ENCODE results near the gene PCED1A. TPM values are rescaled to one million over a fixed set of nuclear protein-coding genes. Genes with fewer than 3 reads are reported as not detected.
A peak's percentile ranks its signal among the peaks of the same experiment; 100 is the strongest.

The PCED1A gene
- polyA plus RNA-seq, 1 donor = 31.9 TPM

DNA sequence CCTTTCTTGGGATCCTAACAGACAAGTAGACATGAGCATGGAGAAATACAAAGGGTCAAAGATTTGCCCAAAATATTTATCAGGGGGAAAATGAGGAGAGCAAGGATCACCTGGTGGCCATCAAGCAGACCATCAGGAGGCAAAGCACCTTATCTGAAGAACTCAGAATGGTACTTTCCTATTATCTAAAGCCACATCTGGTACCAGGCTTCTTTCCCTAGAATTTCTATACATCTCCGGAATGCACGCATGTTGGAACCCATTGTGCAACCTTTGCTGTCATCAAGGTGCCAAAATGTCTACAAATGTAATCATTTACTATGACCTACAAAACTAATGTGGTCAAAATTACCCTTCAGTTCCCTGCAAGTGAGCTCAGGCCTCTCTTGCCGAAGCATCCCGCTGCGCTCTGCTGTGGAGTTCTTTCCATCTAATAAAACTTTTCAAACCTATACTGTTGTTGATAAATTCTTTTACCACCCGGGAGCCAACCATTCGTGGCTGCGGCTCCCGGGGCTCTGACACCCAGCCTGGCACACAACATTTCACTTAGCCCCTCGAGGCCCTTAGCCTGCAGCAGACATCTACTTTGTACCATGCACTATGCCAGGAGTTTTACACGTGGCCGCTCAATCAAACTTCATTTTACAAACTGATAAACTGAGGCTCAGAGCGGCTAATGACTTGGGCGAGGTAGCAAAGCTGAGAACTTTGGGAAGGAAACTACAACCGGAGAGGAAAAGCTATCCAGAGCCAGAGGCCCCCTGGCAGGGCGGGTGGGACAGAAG lies 36.2 kb downstream of the PCED1A start:
- no peak for DNase-seq

DNA sequence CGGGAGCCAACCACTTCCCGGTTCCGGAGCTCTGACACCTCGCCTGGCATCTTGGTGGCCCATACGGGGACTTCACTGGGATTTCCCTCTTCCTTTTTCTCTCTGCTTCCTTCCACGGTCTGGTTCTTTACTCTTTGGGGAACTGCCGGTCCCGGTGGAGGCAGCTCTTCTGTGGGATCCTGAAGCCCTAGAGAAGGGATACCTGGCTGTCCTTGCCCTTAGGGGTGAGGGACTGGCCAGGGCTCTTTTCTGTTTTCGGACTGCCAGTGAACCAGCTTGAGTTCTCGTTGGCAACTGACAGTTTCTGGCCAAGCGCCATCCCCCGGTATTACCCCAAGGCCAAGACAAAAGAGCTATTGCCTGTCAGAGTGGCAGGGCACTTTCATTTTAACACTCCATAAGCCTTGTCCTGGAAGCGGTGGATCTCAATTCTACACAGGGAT lies 39.1 kb downstream of the PCED1A start:
- DNase-seq = no peak

DNA sequence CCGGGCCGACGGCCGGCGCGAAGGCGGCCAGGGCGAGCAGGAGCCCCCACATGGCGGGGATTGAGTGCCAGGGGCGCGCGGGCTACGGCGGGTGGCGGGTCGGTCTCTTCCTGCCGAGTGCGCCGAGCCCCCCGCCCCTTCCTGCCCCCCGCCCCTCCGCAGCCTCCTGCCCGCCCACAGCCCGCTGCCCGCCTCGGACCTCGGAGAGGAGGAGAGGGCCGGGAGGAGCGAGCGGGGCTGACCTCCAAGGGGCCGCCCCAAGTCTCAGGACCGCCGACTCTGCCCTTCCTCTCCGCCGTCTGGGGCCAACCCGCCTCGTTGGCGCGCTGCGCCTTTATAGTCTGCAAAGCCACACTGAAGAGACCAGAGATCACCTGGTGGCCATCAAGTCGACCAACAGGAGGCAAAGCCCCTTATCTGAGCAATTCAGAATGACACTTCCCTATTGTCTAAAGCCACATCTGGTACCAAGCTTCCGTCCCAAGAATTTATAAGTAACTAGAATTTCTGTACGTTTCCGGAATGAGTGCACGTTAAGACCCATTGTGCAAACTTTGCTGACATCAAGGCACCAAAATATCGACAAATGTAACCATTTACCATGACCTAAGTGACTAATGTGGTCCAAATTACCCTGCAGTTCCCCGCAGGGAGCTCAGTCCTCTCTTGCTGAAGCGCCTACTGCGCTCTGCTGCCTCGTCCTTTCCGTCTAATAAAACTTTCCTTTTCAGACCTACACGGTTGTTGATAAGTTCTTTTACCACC lies 39.8 kb downstream of the PCED1A start, which contains the start of gene CPXM1:
CPXM1 (minus strand) TSS at position 107 of the 765 bp plus-strand sequence; CDS start at position 52, 55 bp downstream.
- DNase-seq = peak; percentile 55

DNA sequence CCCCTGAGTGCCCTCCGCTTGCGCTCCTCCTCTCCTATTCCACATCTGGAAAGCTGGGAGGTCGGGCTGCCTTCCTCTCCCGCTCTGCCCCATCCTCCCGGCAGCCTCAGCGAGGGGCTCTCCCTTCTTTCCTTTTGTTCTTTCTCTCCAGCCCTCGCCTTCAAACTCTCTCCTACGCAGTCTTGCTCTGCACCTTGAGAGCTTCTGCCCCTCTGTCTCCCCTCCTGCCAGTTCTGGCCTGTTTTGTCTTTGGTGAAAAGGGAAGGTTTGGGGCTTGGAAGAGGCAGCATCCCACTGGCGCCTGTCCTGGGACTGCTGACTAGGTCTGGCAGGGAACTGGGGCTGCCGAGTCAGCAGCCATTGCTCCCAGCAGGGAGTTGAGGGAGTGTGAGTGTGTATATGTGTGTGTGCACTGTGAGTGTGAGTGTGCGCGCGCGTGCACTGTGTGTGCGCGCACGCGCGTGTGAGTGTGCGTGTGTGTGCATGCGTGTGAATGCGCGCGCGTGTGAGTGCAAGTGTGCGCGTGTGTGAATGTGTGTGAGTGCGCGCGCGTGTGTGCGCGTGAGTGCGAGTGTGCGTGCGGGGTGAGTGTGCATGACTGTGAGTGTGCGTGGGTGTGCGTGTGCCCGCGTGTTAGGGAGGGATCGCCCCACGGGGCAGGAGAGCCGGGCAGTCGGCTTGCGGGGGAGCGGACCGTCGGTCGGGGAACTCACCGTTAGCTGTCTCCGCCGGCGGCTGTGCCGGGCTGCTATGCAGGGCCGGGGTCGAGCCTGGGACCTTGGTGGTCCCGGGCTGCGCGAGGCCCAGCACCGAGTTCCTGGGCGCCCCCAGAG lies 40.6 kb downstream of the PCED1A start:
- DNase-seq = peak; percentile 37

DNA sequence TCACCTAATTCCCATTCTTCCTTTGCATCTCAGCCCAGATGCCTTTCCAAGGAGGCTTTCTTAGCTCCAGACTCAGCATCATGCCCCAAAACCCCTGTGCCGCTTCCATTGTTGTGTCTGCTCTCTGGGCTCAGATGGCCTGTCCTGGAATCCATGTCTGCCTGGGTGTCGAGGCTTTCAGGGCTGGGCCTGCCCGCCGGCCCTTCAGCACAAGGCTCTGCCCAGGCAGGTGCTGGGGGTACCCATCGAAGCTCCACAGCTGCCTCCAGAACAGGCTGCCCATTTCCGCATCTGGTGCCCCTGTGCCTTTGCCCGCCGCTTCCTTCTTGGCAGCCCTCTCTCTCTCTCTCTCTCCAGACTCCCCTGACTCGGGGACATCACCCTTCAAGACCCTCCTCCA lies 41.2 kb downstream of the PCED1A start:
- DNase-seq = no peak

DNA sequence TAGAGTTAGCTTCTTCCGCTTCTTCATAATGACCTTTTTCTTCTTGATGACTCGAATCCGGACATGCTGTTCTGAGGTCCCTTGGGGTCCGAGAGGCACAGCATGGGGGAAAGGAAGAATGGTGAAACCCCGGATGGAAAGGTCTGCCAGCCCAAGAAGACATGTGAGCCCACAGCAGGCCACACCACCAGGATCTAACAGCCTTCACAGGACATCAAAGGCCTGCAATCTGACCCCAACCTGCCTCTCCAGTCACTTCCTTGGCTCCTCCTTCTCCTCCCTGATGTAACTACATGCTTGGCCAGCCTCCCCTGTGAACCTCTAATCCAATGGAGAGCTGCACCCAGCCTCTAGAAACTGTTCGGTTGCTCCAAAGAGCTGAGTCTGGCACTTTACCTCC lies 41.6 kb downstream of the PCED1A start:
- DNase-seq = no peak

DNA sequence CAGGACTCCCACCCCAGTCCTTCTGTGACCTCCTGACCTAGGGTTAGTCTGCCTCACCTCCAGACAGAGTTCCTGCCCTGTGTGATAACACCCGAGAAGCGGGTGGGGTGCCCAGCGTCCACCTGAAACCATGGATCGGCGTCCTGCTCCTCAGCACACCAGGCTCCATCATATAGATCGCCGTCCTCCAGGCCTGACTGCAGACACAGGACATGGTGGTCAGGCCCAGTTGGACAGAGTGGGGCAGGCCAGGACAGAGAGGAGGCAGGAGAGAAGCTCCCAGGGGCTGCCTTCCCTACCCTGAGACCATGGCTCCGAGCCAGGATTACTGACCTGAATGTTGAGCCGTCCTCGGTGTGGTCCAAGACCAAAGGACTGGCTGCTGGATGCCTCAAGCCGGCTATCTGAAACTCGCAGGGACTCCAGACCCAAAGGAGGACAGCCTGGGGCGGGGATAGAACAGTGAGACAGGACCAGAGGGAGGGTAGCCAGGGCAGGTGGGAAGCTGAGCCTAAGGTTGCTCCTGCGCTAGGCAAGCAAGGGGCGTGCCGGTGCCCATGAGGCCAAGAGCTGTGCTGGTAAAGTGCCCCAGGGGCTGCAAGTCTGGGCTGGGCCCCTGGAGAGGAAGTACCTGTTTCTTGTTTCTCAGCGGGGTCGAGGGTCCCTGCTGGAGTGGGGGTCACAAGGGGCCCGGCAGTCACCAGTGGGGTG lies 42.2 kb downstream of the PCED1A start:
- DNase-seq = no peak

DNA sequence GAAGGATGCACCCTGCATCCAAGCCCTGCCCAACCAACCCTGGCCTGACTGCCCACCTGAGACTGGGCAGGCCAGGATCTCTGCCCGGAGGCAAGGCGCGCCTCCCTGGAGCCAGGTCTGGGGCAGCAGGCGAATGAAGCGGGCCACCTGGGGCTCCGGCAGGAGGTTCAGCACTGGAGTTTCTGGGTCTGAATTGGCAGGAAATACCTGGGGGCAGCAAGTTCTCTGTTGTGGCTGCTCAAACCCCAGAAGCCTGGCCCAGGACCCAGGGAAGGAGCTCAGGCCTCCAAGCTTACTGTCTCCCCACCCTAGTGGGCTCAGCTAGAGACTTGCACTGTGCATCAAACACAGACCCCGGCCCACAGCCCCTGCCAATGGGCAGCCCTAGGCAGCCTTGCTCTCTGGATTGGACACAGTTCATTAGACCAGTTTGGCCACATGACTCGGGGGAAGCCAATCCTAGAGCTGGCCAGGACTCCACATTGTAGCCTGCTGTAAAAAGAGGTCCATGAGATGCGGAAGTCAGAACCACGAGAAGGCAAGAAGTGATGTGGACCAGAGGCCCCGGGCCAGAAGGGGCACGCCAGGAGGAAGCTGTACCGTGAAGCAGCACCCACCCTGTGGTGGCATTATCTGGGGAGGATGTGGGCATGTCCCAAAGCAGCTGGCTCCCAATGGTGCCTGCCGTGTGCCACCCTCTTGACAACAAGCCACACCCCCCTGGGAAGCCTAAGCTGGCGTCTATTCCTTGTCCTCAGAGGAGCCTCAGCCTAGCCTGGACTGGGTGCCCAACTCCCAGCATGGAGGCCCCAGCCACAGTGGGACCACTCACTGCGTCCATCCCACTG lies 43.1 kb downstream of the PCED1A start:
- no peak for DNase-seq

DNA sequence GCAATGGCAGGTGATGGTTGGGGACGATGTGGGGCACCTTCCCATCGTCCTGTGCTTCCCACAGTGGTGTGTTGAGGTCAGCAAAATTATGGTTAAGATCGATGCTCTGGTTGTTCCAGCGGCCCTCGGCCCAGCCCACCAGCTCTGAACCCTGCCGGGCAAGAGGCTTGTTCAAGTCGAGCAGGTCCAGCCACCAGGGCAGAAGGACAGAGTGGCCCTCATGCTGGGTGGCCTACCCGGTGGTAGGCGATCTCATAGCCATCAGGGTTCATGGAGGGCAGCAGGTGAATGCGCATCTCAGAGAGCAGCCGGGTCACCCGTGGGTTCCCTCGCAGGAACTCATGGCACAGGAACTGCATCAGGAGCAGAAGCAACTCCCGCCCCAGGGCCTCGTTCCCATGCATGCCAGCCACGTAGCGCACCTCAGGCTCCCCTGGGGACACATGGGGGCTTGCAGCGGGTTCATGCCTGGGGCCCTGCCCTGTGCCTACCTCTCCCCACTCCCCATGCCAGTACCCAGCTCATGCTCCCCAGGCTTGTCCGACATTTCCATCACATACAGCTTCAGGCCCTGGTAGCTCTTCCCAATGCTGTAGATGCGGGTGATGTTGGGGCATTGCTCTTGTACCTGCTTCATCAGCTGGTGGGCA lies 44.3 kb downstream of the PCED1A start:
- DNase-seq = no peak

DNA sequence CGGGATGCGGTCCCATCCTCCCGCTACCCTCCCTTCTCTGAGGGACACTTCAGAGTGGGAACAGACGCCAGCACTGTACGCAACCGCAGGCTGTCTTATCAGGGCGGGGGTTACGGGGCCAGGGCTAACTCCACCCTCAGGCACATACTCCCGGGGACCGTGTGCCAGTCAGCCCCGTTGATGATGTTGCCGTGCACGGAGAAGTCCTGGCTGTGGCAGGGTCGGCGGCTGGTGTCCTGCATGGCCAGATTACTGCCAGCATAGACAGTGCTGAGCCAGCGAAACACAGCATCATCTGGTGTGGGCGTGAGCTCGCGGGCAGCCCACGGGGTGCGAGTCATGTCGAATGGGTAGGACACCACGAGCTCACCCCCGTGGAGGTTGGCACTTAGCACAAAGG lies 45.0 kb downstream of the PCED1A start:
- no peak for DNase-seq

DNA sequence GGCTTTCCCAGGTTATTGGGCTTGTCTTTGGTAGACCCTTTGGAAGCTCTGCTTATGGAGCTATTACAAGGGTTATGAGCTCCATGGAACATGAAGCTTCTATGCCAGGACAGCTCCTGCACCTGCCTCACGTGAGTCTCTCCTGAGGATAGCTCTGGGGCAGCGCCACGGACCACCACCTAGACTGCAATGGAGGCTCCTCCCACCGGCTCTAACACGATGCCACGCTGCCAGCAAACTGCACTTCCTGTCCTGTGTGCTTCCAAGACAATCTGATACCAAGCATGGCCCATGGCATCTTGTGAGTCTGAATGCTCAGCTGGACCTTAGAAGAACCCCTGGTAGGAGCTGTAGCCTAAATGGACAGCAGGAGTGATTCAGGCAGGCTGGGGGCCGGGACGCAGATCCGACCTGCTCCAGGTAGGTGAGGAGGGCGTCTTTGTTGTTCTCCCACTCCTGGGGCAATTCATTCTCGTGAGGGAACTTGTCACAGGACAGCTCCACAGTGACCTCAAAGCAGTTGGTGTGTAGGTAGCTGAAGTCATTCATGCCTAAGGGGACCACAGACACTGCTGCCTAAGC lies 45.5 kb downstream of the PCED1A start:
- DNase-seq = no peak

DNA sequence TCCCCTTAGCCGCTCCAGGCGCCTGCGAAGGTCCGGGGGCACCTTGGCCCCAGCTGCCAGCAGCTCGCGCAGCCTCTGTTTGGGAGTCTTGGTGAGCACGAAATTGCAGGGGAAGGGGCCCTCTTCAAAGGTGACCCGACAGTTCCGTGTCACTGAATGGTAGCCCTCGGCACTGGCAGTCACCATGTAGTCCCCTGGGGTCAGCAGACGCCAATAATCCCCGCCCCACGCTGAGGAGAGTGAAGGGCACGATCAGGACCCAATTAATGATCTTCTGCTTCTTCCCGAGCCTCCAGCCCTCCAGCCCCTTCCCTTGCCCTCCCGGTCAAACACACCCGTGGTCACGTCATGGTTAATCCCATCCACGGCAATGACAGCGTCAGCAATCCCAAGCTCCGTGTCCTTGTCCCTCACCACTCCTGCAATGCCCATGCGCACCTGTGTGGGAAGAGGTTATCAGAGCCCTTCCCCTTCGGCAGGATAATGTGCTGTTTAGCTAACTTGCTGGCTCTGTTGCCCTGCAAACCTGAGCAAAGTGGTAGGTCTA lies 46.2 kb downstream of the PCED1A start:
- no peak for DNase-seq

DNA sequence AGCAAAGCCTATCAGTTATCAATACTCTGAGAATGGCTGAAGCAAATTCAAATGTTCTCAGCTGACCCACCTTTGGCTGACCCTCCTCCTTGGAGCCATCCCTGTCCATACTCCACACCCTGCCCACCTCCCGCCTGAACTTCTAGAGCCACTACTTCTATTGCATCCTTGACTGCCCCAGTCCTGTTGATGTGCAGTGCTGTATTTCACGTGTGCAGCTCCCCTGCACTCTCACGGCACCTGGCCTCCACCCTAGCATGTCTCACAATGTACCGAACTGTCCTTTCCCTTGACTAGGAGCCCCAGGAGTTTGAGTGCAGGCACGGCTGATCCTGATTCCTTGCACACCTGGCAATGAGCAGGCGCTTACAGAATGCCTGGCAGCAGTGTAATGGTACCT lies 47.0 kb downstream of the PCED1A start:
- DNase-seq = no peak

Other genes with a start within 250 kb of the PCED1A start
- gene NOP56, start 188.0 kb downstream of the PCED1A start, polyA plus RNA-seq (ENCODE audit: insufficient read length) = 161 TPM
- 105 TPM for gene IDH3B, start 176.4 kb downstream of the PCED1A start, polyA plus RNA-seq (ENCODE audit: insufficient read length)
- gene EBF4, start 147.9 kb downstream of the PCED1A start, polyA plus RNA-seq (ENCODE audit: insufficient read length) = 6.9 TPM
- gene CPXM1, start 40.0 kb downstream of the PCED1A start, polyA plus RNA-seq (ENCODE audit: insufficient read length) = 46.8 TPM
- gene C20orf141, start 25.7 kb downstream of the PCED1A start, polyA plus RNA-seq (ENCODE audit: insufficient read length) = not detected
- not detected for gene TMEM239, start 24.3 kb downstream of the PCED1A start, polyA plus RNA-seq (ENCODE audit: insufficient read length)
- gene VPS16, start 90 bp upstream of the PCED1A start, polyA plus RNA-seq (ENCODE audit: insufficient read length) = 24.7 TPM
- gene PTPRA, start 32.8 kb upstream of the PCED1A start, polyA plus RNA-seq (ENCODE audit: insufficient read length) = 41.9 TPM
- gene GNRH2, start 203.0 kb upstream of the PCED1A start, polyA plus RNA-seq (ENCODE audit: insufficient read length) = 0.35 TPM
- 35.9 TPM for gene MRPS26, start 205.4 kb upstream of the PCED1A start, polyA plus RNA-seq (ENCODE audit: insufficient read length)
- gene OXT, start 231.0 kb upstream of the PCED1A start, polyA plus RNA-seq (ENCODE audit: insufficient read length) = 0.50 TPM
- not detected for gene AVP, start 244.1 kb upstream of the PCED1A start, polyA plus RNA-seq (ENCODE audit: insufficient read length)

Data from hindlimb muscle (tissue), 1 donor.